Keratinocyte (primary cell): ENCODE data around the gene VAC14. TPM values are rescaled to one million over a fixed set of nuclear protein-coding genes. Genes with fewer than 3 reads are reported as not detected.
"Not testable (repeated sequence)": the region's sequence is repeated elsewhere in the genome, so short reads cannot be mapped to it uniquely, and the experiment has no call there.

Source experiments
- DNase-seq: peaks from one replicate; pipeline ENCODE4 v3.0.0-alpha.2; 2011; ENCODE audit warnings: low read depth, missing footprints, low spot score
- FAIRE-seq: peaks from 2 replicates; lab custom pipeline; 2011; peaks lifted over from hg19 to GRCh38; lab: Jason Lieb, UNC
- H2AFZ ChIP-seq: 2 replicates; pipeline ENCODE4 v1.6.0; 2012; ENCODE audit warnings: low read length, control low read depth, inconsistent platforms; ENCODE audit not compliant: control insufficient read depth
- H3K27ac ChIP-seq: 2 replicates; pipeline ENCODE4 v1.5.1; 2011; ENCODE audit warnings: low read length; ENCODE audit not compliant: control insufficient read depth, insufficient read depth
- H3K27me3 ChIP-seq: 3 replicates; pipeline ENCODE4 v1.6.0; 2011; ENCODE audit warnings: low read length; ENCODE audit not compliant: control insufficient read depth, insufficient read depth; ENCODE audit errors: extremely low read depth
- H3K36me3 ChIP-seq, 2 experiments: 2 replicates in 1 of 2; 3 replicates in 1 of 2; pipeline ENCODE4 v1.5.1; 2011; ENCODE audit warnings: low read length in 2 of 2, mild to moderate bottlenecking in 1 of 2; ENCODE audit not compliant: control insufficient read depth in 2 of 2, insufficient read depth in 2 of 2; ENCODE audit errors: extremely low read depth in 1 of 2
- H3K4me1 ChIP-seq: 3 replicates; pipeline ENCODE4 v1.5.1; 2011; ENCODE audit warnings: low read length; ENCODE audit not compliant: control insufficient read depth, insufficient read depth; ENCODE audit errors: extremely low read depth
- H3K4me2 ChIP-seq: 3 replicates; pipeline ENCODE4 v1.6.0; 2011; ENCODE audit warnings: low read depth, low read length; ENCODE audit not compliant: control insufficient read depth, insufficient read depth; ENCODE audit errors: extremely low read depth
- H3K4me3 ChIP-seq, 3 experiments: fragments of 200-600 bp in 1 of 3; sonication (generic) in 1 of 3; 2 replicates in 2 of 3; 3 replicates in 1 of 3; pipeline ENCODE4 v1.5.1; 2011 to 2016; ENCODE audit warnings: low read length in 3 of 3, mild to moderate bottlenecking in 3 of 3, control low read depth in 2 of 3, inconsistent platforms in 1 of 3, low read depth in 1 of 3, mixed read lengths in 1 of 3, mixed run types in 1 of 3, moderate library complexity in 1 of 3; ENCODE audit not compliant: control insufficient read depth in 2 of 3, insufficient read depth in 2 of 3; ENCODE audit errors: extremely low read depth in 1 of 3
- H3K79me2 ChIP-seq: 2 replicates; pipeline ENCODE4 v1.6.0; 2012; ENCODE audit warnings: low read length; ENCODE audit not compliant: control insufficient read depth, insufficient read depth
- H3K9ac ChIP-seq: 3 replicates; pipeline ENCODE4 v1.6.0; 2011; ENCODE audit warnings: low read length; ENCODE audit not compliant: control insufficient read depth, insufficient read depth; ENCODE audit errors: extremely low read depth
- H3K9me1 ChIP-seq: 3 replicates; pipeline ENCODE4 v1.6.0; 2011; ENCODE audit warnings: low read length; ENCODE audit not compliant: control insufficient read depth, insufficient read depth; ENCODE audit errors: extremely low read depth
- H3K9me3 ChIP-seq: 2 replicates; pipeline ENCODE4 v1.5.1; 2012; ENCODE audit warnings: low read depth, low read length; ENCODE audit not compliant: control insufficient read depth
- H4K20me1 ChIP-seq: 3 replicates; pipeline ENCODE4 v1.6.0; 2011; ENCODE audit warnings: low read length; ENCODE audit not compliant: control insufficient read depth, insufficient read depth; ENCODE audit errors: extremely low read depth
- EZH2 ChIP-seq: IDR thresholded peaks from one replicate; pipeline ENCODE4 v1.6.1; 2012; ENCODE audit warnings: inconsistent platforms, mild to moderate bottlenecking, low read length, moderate library complexity
- dilution Hi-C: fragments of 300-500 bp; cut with MboI; formaldehyde crosslinking; loops from one replicate; pipeline ENCODE4 v1.7.0; 2020; ENCODE audit warnings: low sequenced_read_pairs; ENCODE audit not compliant: extremely low pct_ligation_motif_present
- polyA minus RNA-seq, 3 experiments: library from RNA; depleted of rRNA, polyadenylated mRNA; stranded (reverse); fragments of >200 nt; gene quantifications; 1 replicate in 1 of 3; 2 replicates in 1 of 3; 3 replicates in 1 of 3; pipeline ENCODE4 v1.2.3, GENCODE V29; 2011
- polyA plus RNA-seq, 5 experiments: library from polyadenylated mRNA; depleted of rRNA in 3 of 5; stranded (reverse) in 3 of 5; stranded (forward) in 1 of 5; unstranded in 1 of 5; fragments of >200 nt; gene quantifications; 1 replicate in 1 of 5; 2 replicates in 3 of 5; 3 replicates in 1 of 5; pipeline versions ENCODE4 v1.2.1 to v1.2.3, GENCODE V29; 2011 to 2012; ENCODE audit warnings: missing spikeins in 2 of 5, low read depth in 1 of 5, low replicate concordance in 1 of 5

VAC14 gene
- 15.9 to 26.4 TPM (median 20.0 TPM) in 3 replicates for polyA plus RNA-seq
- polyA plus RNA-seq (2011; ENCODE audit: low read depth) = 9.5 TPM
- 20.2 and 30.3 TPM in 2 replicates for polyA plus RNA-seq (2011; cell fraction: cytosol; rRNA removed)
- polyA plus RNA-seq (2011; cell fraction: nucleus; rRNA removed) = 24.5 and 33.5 TPM in 2 replicates
- 26.2 and 28.8 TPM in 2 replicates for polyA plus RNA-seq (2012; ENCODE audit: low replicate concordance)
- 31.6 to 58.4 TPM (median 32.4 TPM) in 3 replicates for polyA minus RNA-seq
- 29.4 TPM for polyA minus RNA-seq (2011; cell fraction: cytosol; rRNA and poly(A)+ RNA removed)
- polyA minus RNA-seq (2011; cell fraction: nucleus; rRNA and poly(A)+ RNA removed) = 29.8 and 32.3 TPM in 2 replicates

- Histone ChIP-seq H3K9me1 (no peaks in the 10 kb centered on the region), H3K4me2 (peak within 1 kb of the TSS; percentile 98), H3K9ac (peak within 1 kb of the TSS; percentile 96), H3K9me3 (no peaks in the 10 kb centered on the region), H3K4me1 (peaks cover 16% of the 10 kb centered on the region), H3K4me3 (peak within 1 kb of the TSS; percentile 64 to 90 (median 88)), H3K27me3 (no peaks in the 10 kb centered on the region), H2AFZ (peak within 1 kb of the TSS; percentile 52), H3K27ac (peak within 1 kb of the TSS; percentile 88), H3K36me3 (peaks cover 1 to 6% of the 10 kb centered on the region in 2 experiments), H4K20me1 (no peaks in the 10 kb centered on the region), H3K79me2 (peaks cover 46% of the 10 kb centered on the region)
- DNase-seq (peak; percentile 70), FAIRE-seq (peak; percentile 71)
- dilution Hi-C loops = no loop called here
- TF ChIP-seq EZH2 = no peak
Observed at GRCh38 chr16:70800781-70801480, at the start of gene VAC14. Gene VAC14, minus strand, starts transcription at chr16:70801158. Its CDS starts 258 bp downstream, at chr16:70800900.

- H2AFZ ChIP-seq, H3K4me3 ChIP-seq, H4K20me1 ChIP-seq, H3K27me3 ChIP-seq, H3K9ac ChIP-seq, H3K79me2 ChIP-seq, H3K9me1 ChIP-seq, FAIRE-seq, dilution Hi-C loops, H3K9me3 ChIP-seq, H3K27ac ChIP-seq, H3K4me1 ChIP-seq, H3K36me3 ChIP-seq, DNase-seq, H3K4me2 ChIP-seq: not testable (repeated sequence)
Observed at GRCh38 chr16:70823498-70824118, 22.6 kb upstream of the VAC14 start.

- H3K9me1 ChIP-seq, H3K4me1 ChIP-seq, H2AFZ ChIP-seq, dilution Hi-C loops, FAIRE-seq, H3K79me2 ChIP-seq, H3K4me2 ChIP-seq, DNase-seq, H3K27me3 ChIP-seq, H3K27ac ChIP-seq, H3K36me3 ChIP-seq, H4K20me1 ChIP-seq, H3K4me3 ChIP-seq, H3K9me3 ChIP-seq, H3K9ac ChIP-seq: not testable (repeated sequence)
Observed at GRCh38 chr16:70822734-70823133, 21.8 kb upstream of the VAC14 start.

- H3K9me3 ChIP-seq, FAIRE-seq, DNase-seq, H3K4me2 ChIP-seq, dilution Hi-C loops, H4K20me1 ChIP-seq, H3K4me3 ChIP-seq, H3K79me2 ChIP-seq, H3K27ac ChIP-seq, H3K9me1 ChIP-seq, H3K9ac ChIP-seq, H2AFZ ChIP-seq, H3K4me1 ChIP-seq, H3K27me3 ChIP-seq, H3K36me3 ChIP-seq: not testable (repeated sequence)
Observed at GRCh38 chr16:70818088-70818487, 17.1 kb upstream of the VAC14 start.
